ENCODE results near the gene DBNDD2.

DBNDD2 gene

DNA sequence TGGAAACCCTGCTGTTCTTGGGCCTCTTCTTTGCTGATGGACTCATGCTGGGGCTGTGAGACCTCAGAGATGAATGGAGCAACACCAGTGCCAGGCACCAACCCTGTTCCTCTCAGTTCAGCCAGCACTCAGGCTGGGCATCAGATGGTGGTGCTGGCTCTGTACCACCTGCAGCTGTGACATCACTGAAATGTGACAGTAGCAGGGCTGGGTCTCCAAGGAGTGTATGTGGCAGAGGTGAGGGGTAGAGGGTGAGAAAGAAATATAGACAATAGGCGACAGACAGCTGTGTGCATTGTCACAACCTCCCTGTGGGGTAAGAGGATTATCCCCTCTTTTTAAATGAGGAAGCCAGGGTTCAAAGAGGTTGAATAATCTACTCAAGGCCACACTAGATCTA lies 29.9 kb upstream of the DBNDD2 start, which contains the start of gene TP53TG5:
Gene TP53TG5 (minus strand): TSS at position 135 of the 400 bp plus-strand sequence. CDS start 89 bp downstream, at position 46.
- no peak for DNase-seq (ENCODE audit: low read depth in 2 of 2)

- DNase-seq (ENCODE audit: low read depth in 2 of 2) = no peak
These were observed 20.8 kb upstream of the DBNDD2 start for GRCh38 chr20:45387274-45387673.

DNA sequence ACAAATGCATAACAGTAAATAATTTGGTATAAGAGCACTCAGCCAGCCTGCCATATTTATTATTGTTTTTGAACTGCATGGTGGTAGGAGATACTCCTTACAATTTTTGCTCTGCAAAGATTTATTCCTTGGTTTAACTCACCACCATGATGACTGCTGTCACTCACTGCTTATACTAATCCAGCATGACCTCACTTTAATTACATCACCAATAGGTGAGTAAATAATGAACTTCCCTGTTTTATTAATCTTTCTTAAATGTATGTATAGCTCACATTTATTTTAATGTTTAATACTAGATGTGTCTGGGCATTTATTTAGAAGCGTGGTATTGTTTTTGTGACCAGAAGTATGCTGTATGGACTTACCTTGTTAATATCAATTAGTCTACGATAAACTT lies 17.2 kb upstream of the DBNDD2 start:
- no peak for DNase-seq (ENCODE audit: low read depth in 2 of 2)

DNA sequence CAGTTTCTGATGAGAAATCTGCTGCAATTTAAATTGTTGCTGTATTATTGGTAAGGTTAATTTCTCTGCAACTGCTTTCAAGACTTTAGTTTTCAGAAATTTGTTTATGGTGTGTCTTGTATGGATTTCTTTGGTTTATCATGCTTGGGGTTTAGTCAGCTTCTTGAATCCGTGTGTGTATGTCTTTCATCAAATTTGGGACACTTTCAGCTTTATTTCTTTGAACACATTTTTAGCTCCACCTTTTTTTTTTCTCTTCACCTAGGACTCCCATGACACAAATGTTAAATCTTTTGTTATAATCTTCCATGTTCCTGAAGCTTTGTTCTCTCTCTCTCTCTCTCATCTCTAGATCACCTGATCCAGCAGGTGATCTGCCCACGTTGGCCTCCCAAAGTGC lies 16.5 kb upstream of the DBNDD2 start:
- no peak for DNase-seq (ENCODE audit: low read depth in 2 of 2)

DNA sequence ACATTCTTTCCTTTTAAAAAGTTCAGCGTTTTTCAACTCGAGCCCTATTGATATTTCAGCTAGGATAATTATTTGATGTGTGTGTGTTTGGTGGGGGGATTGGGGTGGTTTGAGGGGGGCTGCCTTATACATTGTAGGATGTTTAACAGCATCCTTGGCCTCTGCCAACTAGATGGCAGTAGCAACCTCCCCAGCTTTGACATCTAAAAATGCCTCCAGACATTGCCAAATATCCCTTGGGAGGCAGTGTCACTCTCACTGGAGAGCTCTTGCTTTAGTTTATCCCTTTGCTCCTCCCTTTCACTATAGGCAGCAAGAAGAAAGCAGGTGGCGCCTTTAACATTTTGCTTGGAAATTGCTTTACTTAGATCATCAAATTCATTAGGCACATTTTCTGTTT lies 15.4 kb upstream of the DBNDD2 start:
- no peak for DNase-seq (ENCODE audit: low read depth in 2 of 2)

DNA sequence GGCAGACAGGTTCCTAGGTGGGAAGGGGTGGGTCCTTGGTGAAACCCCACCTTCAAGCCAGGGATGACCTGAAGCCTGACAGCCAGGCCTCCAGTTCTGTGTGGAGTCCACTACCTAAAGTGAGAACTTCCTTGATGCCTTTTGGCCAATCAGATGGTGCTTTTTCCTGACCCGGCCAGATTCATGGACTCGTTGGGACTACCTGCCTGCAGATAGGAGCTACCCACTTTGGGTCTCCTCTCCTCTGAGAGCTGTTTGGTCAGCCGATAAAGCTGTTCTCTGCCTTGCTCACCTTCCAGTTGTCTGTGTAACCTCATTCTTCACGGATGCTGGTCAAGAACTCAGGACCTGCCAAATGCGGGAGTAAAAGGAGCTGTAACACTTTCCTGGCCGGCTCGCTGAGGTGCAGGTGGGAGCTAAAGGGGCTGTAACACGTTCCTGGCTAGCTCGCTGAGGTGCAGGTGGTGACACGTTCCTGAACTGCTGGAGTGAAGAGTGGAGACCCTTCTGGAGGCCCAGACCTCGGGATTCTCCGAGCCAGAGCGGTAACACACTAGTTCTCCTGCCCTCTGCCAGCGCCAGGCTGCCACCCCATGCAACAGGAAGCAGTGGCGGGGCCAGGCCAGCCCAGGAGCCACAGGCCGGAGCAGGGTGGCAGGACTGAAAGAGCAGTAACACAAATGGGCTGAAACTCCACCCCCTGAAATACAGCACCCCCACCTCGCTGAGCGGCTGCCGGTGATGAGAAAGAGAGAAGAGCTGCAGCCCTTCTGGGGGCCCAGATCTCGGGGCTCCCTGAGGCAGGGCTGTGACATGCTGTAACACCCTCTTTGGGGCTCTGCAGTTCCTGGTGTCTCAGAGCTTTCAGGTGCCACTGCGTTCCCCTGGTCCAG lies 13.6 kb upstream of the DBNDD2 start:
- no peak for DNase-seq (ENCODE audit: low read depth in 2 of 2)

GRCh38 chr20:45395114-45395415 lies 13.0 kb upstream of the DBNDD2 start:
- no peak for DNase-seq (ENCODE audit: low read depth in 2 of 2)

- DNase-seq (ENCODE audit: low read depth in 2 of 2) = no peak
These were observed 9.1 kb upstream of the DBNDD2 start for GRCh38 chr20:45399018-45399417.

DNA sequence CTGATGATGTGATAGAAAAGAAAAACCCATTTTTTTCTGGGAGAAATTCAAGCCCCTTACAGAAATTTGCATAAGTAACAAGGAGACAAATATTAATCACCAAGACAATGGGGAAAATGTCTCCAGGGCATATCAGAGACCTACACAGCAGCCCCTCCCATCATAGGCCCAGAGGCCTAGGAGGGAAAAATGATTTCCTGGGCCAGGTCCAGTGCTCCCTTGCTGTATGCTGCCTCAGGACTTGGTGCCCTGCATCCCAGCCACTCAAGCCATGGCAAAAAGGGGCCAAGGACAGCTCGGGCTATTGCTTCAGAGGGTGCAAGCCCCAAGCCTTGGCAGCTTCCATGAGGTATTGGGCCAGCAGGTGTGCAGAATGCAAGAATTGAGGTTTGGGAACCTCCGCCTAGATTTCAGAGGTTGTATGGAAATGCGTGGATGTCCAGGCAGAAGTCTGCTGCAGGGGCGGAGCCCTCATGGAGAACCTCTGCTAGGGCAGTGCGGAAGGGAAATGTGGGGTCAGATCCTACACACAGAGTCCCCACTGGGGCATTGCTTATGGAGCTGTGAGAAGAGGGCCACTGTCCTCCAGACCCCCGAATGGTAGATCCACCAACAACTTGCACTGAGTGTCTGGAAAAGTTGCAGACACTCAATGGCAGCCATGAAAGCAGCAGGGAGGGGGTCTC lies 7.6 kb upstream of the DBNDD2 start:
- DNase-seq (ENCODE audit: low read depth in 2 of 2) = no peak

DNA sequence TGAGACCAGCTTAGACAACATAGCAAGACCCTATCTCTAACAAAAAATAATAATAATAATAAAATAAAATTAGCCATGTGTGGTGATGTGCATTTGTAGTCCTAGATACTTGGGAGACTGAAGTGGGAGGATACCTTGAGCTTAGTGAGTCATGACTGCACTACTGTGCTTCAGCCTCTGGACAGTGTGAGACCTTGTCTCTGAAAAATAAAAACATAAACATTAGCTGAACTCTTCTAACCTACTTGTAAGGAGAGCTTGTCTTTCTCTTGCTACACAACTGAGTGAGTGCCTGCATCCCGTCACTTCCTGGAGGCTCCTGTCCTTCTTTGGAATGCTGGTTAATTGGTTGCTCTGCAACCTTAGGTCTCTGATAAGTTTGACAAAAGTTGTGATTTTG lies 5.1 kb upstream of the DBNDD2 start:
- DNase-seq (ENCODE audit: low read depth in 2 of 2) = no peak

DNA sequence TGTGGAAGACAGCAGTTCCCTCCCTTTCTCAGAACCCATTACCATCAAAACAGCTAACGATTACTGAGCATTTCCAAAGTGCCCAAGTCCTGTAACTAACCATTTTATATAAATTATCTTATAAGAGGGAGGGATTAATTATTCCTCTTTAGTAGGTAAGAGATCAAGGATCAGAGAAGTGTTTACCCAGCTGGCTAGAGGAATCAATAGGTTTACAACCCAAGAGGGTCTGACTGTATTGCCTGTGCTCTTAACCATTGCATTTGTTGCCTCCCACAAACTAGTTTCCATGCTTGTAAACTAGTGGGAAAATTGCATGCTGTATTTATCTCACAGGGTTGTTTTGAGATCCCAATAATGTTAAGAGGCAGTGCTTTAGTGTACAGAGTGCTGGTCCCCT lies 3.7 kb upstream of the DBNDD2 start:
- no peak for DNase-seq (ENCODE audit: low read depth in 2 of 2)

GRCh38 chr20:45405571-45406259 lies 2.4 kb upstream of the DBNDD2 start:
- no peak for DNase-seq (ENCODE audit: low read depth in 2 of 2)

DNA sequence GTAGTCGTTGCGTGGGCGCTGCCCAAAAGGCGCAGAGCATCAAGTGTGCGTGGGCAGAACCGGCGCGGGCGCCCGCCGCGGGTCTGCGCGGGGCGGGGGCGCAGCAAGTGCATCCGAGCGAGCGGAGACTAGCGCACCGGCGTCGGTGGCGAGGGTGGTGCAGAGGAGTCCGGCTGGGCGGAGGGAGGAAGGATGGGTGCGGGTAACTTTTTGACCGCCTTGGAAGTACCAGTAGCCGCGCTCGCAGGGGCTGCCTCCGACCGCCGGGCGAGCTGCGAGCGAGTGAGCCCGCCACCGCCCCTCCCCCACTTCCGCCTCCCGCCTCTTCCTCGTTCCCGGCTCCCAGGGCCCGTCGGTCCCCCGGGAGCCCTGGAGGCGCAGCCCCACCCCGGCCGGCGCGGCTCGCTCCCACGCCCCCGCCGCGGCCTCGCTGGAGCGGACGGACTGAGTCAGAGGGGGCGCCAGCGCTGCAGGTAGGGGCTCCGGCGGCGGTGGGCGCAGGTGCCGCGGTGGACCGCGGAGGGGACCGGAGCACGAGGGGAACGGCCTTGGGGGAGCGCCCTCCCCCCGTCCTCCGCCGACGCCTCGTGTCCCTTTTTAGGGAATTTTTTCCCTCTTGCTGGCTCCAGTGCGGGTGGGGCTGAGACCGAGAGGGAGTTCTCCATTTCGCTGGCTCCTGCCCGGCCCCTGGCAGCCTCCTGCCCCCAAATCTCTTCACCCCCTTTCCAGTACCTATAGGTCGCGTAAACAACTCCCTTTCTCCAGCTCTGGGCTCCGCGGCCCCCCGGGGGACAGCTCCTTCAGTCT lies 1.6 kb upstream of the DBNDD2 start:
- DNase-seq (ENCODE audit: low read depth in 2 of 2) = peak; percentile 39

- no peak for DNase-seq (ENCODE audit: low read depth in 2 of 2)
These were observed 883 bp upstream of the DBNDD2 start for GRCh38 chr20:45407067-45407745.

DNA sequence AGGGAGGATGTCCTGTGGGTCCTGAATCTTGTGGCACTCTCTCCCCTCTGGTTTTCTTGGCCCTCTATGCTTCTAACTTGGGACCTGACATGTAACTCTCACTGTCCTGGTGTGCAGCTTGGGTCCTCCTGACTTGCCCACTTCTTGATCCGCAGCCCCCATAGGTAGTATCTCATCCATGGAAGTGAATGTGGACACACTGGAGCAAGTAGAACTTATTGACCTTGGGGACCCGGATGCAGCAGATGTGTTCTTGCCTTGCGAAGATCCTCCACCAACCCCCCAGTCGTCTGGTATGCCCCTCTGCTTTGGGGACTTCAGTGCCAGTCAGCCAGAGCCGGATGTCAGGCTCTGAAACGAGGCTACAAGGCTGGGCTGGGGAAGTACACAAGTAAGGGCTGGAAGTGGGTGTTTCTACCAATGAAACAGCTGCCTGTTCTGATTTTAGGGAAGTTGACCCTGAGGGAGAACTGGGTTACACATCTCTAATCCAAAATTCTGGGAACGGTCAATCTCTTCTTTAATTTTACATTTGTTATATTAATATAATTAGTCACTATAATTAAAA lies 641 bp downstream of the DBNDD2 start:
- no peak for DNase-seq (ENCODE audit: low read depth in 2 of 2)

DNA sequence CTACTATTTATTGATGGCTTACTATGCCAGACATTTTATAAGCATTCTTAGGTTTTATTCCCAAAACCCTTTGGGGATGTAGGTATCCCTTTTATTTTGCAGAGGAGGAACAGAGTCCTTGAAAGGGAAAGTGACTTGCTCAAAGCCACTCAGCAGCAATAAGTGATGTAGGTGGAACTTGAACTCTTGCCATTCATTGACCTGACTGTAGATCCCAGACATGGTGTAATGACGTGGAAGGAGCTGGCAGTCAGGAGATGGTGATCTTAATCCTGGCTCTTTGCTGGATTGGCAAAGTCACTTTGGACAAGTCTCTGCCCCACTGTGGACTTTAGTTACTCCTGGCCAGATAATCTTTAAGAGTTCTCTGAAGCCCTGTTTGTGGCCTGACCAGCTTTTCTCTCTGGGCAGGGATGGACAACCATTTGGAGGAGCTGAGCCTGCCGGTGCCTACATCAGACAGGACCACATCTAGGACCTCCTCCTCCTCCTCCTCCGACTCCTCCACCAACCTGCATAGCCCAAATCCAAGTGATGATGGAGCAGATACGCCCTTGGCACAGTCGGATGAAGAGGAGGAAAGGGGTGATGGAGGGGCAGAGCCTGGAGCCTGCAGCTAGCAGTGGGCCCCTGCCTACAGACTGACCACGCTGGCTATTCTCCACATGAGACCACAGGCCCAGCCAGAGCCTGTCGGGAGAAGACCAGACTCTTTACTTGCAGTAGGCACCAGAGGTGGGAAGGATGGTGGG lies 1.6 kb downstream of the DBNDD2 start:
- no peak for DNase-seq (ENCODE audit: low read depth in 2 of 2)

GRCh38 chr20:45410887-45411286 lies 2.8 kb downstream of the DBNDD2 start:
- no peak for DNase-seq (ENCODE audit: low read depth in 2 of 2)

DNA sequence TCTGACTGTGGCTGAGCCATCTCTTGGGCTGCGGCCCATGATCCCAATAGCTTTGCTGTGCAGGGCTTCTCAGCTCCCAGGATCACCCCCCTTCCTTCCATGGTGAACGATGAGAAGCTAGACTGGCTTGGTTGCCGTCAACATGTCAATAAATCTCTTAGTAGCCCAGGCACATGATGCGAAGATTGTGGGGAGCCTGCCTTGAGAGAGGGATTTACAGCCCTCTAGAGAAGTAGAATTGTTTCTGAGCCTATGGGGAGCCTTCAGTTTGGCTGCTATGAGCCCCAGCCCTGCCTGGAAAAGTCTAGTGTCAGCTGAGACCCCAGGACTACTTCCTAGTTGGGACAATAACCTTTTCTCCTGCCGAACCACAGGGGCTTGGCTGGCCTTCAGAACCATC lies 4.6 kb downstream of the DBNDD2 start:
- no peak for DNase-seq (ENCODE audit: low read depth in 2 of 2)

DNA sequence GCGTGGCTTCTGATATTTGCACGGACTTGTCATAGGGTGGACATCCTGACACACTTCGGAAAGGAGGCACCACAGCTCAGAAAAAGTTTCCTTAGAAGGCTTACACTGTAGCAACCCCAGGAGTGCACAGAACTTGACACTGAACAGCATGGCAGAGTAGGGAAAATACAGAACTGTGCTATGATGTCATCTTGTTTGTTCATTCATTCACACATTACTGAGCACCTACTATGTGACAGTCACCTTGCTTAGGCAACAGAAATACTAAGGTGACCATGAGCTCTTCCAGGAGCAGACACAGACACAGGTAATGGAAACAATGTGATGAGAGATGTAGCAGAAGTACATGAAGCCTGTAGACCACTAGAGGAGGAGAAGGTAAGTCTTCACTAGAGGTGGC lies 5.4 kb downstream of the DBNDD2 start:
- no peak for DNase-seq (ENCODE audit: low read depth in 2 of 2)

Measured in activated CD8-positive, alpha-beta memory T cell treated with anti-CD3 and anti-CD28 coated beads for 4 hours (primary cell).